Activated CD8-positive, alpha-beta memory T cell treated with anti-CD3 and anti-CD28 coated beads, Interleukin-2, amount 50 U/mL, for 24 hours (primary cell): ENCODE data around the gene RAB44.

ENCODE experiments used
- DNase-seq: peaks from one replicate; pipeline ENCODE4 v3.0.0-alpha.2; 2020; ENCODE audit errors: extremely low read depth

RAB44 gene

DNA sequence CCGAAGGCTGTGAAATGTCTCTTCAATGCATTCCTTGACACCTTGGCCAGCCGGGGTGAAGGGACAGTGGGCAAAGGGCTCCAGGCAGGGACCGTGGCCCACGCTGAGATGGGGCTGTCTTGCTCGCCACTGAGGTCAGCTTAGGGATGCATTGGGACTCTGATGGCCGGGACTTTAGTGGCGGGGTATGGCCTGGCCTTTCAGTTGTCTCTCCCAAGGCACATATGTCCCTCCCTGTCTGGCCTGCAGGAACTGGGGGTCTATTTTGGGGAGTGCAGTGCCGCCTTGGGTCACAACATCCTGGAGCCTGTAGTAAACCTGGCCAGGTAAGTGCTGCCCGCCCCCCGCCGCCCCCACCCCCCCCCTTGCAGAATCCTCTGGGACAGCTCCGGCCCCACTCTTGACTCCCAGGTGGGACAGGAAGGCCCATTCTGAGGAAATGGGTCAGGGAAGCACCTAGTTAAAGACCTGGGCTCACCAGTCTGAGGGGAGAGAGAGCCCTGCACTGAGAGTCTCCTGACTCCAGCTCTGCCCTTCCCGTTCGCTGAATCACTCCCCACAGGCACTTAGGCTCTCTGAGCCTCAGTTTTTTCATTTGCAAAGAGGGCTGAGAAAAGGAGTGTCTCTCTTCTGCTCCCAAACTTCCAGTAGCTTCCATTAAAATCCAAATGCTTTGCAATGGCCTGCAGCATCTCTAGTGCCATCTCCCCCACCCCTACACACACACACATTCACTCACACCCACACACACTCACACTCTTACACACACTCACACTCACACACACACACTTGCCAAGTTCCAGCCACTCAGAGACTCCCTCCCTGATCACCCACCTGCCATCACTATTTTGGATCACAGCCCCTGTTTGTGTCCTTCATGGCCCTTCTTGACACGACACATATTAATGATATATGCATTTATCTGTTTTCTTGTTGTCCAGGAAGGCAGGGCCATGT is 33.1 kb downstream of the RAB44 start:
- no peak for DNase-seq

DNA sequence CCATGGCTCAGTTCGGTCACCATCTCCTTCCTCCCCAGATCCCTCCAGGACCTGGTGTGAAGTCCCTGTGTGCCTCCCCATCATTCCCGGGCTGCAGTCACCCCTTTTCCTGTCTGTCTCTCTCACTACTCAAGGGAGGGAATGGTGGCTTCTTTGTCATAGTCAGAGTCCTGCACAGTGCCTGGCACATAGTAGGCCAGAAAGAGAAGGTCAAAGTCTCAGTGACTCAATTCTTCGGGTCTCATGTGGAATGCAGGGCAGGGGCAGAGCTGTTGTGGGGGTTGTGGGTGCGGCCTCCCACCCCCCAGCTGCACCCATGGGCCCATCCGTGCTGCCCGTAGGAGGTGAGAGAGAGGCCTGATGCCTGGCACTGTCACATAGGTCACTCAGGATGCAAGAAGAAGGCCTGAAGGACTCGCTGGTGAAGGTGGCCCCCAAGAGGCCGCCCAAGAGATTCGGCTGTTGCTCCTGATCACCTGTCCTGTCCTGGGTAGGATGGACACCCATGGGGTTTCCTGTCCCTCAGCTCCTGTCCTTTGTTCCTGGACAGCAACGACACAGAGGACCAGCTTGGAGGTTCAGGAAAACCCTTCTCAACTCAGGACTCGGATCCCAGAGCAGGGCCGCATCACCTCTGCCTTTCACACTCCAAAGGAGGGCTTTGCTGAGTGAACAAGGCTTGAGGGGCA is 34.1 kb downstream of the RAB44 start:
- DNase-seq, result no peak

DNA sequence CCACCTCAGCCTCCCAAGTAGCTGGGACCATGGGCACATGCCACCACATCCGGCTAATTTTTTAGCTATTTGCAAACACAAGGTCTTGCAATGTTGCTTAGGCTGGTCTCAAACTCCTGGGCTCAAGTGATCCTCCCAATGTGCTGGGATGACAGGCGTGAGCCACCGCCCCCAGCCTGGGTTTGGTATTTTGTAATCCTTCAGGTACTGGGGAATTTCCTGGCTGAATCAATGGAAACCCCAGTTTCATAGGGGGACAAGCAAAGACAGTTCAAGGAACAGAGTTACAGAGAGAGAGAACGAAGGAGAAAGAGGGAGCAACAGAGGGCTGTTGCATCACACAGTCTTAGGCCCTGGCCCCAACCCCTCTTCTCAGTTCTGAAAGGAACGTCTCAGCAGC is 35.7 kb downstream of the RAB44 start:
- no peak for DNase-seq

DNA sequence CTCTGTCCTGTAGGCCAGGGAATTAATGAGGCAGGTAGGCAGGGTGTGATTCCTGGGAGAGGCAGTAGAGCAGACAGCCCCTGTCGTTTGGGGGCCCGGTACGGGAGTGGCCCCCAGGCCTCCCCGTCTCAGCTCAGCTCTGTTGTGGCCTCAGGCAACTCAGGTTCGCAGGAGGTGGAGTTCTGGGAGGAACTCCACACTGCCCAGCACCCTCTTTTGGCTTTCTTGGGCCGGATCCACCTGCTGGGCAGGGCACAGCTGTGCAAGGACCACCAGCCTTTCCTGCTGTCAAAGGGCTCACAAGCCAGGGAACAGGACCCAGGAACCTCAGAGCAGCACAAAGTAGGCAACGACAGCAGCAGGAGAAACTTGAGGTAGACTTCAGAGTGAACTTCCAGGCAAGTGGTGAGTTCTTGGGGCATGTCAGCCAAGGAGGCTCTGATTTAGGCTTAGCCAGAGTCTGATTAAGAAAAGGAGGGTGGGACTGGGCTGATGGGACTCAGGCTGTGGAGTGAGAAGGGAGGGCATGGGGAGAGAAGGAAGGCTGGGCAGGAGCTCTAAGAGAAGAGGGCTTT is 36.9 kb downstream of the RAB44 start:
- no peak for DNase-seq

DNA sequence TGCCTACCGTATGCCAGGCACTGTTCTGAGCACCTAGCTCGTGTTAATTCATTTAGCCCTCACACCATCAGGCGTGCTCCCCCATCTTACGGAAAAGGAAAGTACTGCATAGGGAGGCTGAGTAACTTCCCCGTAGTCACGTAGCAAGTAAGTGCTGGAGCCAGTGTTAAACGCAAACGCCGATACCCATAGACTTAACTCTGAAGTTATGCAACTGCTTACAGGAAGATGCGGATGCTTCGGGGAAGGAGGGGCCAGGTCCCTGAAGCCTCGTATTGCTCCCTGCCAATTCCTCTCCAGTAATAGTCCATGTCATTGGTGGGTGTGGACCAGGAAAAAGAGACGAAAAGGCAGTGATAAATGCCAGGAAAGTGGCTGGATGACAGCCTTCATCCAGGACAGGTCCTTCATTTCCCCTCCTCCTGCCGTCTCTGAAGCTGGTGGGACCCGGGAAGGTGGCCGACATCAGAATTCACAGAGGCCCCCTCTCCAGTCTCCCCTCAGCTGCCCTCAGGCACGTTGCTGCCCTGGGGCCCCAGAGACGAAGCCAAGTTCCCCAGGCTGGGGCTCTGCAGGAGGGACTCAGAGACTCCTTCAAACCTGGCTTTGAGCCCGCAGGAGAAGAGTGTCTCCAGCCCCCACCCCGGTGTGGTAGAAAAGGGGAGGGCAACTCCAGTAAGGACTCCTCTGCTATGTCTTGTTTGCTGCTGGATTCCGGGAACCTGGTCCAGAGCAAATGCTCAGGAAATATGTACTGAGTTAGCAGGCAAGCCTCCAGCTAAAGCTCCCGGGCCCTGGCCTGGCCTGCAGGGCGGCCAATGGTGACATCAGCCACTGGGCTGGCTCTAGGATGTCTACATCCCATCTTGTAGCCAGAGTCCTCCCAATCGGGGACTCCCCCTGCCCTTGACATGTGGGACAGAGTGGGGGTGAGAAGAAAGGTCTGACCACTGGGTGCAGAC is 37.8 kb downstream of the RAB44 start:
- no peak for DNase-seq

DNA sequence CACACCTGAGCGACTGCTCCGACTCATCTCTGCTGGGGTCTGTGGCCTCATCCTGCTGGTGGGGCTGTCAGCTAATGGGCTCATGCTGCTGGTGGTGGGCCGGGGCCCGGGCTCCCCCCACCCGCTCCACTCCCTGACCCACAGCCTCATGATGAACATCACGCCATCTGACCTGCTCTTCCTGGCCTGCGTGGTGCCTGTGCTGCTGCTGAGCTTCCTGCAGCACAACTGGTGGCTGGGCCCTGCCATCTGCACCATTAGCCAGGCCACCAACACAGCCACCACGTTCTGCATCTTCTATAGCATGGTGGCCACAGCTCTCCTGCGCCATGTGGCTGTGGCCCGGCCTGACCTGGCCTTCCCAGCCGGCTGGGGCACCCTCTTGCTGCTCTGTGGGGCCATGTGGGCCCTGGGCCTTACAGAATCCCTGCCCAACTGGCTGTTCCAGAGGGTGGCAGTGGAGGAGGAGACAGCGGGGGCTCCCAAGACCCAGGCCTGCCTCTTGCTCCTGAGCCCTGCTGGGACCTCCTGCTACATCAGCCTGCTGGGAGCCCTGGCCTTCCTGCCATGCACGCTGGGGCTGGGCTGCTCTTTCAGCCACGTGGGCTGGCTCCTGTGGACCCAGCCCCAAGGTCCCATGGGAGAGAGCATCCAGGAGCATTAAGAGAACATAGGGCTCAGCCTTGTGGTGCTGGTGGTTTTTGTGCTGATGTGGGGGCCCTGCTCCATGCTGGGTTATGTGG is 39.6 kb downstream of the RAB44 start:
- no peak for DNase-seq

DNA sequence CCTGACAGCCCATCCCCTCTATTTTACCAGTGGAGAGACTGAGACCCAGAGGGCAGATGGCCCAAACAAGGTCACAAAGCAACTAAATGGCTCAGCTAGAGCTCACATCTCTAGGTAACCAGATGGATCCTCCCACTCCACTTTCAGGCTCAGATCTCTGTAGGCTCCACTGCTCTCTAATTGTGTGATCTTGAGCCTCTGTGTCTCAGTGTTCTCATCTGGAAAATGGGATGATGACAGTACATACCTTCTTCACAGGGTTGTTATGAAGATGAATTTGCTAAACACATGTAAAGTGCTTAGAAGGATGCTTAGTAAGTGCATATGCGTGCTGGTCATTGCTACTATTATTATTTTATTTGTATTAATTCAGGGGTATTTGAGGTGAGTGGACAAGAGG is 40.5 kb downstream of the RAB44 start:
- no peak for DNase-seq

DNA sequence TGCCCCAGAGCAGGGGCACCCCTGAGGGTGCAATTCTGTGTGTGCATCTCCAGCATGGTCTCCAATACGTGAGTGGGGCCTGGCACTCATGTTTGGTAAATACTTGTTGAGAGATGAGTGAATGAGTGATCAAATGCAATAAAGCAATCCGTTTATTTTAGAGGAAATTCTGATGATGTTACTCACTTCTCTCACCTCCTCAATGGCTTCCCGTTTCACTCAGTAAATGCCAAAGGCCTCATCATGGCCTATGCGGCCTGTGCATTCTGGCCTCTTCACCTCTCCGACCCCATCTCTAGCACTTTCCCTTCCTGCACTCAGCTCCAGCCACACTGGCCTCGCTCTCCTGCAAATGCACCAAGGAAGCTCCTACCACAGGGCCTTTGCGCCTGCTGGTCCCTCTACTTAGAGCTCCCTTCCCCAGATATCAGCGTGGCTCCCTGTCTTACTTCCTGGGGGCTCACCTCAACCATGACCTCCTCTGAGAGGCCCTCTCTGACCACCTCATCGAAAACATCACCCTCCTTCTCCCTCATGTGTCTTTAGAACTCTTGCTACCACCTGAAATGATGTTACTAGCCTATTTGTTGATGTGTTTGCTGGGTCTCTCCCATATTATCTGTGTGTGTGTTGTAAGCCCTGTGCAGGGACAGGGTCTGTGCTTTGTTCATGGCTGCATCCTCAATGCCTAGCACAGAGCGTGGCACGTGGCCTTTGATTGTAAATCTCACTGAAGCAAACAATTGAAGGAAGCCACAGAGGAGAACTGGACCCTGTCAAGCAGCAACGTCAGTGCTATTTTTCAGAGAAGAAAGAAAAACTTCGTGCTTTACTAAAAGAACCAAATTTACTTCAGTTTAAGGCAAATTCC is 42.6 kb downstream of the RAB44 start:
- DNase-seq, result no peak

DNA sequence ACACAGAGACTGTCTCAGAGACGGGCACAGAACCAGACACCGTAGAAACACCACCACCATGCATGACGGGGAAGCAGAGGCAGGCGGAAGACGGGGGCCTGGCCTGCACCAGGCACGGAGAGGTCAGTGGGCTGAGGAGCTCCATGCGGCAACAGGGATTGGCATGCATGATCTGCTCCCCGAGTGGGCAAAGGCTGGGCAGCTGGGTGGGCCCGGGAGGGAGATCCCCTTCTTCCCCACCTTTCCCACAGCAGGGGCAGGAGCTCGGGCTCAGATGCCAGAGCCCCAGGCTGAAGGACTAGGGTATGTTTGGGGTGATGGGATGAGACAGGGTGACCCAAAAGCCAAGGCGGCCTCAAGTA is 43.2 kb downstream of the RAB44 start:
- DNase-seq, result no peak

DNA sequence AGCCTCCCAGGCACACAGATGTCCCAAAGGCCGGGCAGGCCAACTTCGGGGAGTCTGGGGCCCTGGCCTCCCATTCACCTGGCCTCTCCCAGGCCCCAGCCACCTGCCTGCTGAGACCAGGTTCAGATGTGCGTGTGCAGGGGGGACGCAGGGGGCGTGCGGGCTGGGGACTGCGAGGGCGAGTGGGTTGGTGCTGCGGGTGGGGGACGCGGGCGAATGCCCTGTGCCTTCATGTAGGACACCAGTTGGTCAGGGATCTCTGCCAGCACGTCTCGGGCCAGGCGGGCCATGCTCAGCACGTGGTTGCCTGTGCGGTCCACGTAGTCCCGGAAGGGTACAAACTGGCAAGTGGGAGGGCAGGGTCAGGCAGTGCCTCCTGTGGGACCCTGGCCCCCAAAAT is 44.5 kb downstream of the RAB44 start:
- DNase-seq, result no peak

DNA sequence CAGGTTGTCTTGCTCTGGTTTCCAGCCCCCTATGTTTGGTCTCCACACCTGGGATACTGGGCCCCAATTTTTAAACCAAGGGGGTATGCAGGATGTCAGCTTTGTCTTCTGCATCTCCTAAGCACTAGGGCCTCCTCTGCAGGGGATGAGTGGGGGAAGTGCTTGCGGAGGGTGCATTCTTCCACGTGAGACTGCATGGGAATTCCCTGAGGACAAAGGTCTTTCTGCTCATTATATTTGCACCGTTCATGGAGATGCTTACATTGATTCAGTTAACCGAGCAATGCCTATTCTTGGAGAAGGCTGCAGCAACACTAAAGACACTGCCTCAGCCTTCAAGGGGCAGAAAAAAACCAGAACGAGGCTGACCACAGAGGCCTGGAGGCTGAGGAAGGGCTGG is 45.4 kb downstream of the RAB44 start:
- no peak for DNase-seq

DNA sequence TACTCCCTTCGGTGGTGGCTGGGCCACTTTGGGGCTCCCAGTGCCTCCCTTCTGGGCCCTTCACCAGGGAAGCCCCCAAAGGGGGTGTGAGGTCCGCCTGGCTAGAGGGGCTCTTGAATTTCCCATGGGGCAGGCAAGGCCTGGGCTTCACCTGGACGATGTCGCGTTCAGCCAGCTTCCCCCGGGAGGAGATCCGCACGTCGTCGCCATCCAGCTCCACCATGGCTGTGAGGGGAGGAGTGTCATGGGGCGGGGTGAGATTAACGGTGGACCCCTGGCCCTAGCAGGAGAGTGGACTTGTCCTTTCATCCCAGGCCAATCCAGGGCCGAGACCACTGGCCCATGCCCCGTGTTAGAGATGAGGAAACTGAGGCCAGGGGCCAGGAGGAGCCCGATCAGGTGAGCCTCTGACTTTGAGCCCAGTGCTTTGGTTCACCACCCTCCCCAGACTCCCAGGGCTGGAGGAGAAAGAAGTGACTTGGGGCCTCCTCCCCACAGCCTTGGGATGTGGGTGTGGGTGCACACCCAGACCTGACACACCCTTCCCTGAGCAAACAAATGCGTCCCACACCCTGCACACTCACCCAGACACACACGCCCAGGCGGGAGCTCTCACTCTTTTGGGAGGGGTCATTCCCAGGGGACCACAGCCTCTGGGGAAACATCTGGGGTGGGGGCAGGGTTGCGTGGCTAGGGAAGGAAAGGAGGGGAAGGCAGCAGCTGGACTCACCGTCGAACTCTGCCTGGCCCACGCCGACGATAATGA is 46.1 kb downstream of the RAB44 start:
- DNase-seq, result no peak

DNA sequence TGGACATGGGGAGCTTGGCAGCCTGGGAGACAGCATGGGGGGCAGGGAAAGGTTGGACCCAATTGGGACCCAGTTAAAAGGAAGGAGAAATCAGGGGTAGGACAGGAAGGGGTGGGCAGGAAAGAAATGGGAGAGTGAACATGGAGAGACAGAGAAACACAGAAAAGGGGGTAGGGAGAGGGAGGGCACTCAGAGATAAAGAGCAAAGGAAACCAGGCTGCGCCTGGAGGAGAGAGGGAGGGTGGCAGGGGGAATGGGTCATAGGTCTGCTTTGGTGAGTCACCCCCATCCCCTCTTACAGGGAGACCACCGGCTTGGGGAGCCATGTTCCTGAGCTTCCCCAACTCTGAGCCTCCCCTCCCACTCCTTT is 46.7 kb downstream of the RAB44 start:
- DNase-seq, result no peak

DNA sequence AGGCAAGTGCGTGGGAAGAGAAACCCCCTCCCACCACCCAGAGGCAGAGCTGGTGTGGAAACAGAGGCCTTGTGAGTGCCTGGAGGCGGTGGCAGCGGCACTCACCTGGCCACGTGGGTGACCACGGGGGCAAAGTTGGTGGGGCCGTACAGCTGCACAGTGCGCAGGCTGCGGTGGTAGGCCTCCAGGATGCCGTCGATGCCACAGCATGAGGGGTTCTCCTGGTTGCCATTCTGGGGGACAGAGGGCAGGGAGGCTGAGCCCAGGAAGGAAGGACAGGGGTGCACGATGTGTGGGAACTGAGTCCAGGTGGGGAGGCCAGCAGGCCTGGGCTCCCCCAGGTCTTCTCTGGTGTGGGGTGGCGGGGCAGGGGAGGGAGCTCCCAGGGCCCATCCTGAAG is 47.7 kb downstream of the RAB44 start:
- no peak for DNase-seq

DNA sequence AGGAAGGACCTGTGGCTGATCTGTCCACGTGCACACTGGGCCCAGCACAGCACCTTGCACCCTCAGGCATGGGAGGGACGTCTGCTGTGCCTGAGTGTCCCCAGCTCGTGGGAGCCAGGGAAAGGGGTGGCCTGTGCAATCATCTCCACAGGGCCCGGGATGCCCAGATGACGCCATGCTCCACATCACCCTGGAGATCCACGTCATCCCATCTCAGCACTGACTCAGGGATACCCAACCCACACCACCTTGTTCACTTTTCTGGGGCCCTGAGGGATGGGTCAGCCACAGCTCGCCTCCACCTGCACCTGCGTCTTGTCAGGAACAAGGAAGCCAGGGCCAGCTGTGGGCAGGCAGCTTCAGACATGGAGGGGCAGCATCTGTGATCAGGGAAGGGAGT is 48.2 kb downstream of the RAB44 start:
- DNase-seq, result no peak

DNA sequence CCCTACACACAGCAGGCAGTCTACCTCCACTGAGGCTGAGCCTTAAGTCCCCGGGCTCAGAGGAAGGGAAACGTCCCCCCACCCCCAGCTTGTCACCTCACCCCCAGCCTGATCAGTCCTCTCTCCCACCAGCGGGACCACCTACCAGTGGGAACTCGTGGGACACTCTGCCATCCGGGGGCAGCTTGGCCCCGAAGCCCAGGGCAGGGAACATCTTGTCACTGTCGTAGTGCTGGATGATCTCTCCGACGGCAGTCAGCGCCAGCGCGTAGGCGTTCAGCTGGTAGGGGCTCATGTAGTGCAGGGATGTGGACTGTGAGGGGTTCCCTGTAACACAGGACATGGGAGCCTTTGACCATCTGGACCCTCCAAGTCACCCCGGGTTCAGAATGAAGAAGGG is 48.6 kb downstream of the RAB44 start:
- no peak for DNase-seq

DNA sequence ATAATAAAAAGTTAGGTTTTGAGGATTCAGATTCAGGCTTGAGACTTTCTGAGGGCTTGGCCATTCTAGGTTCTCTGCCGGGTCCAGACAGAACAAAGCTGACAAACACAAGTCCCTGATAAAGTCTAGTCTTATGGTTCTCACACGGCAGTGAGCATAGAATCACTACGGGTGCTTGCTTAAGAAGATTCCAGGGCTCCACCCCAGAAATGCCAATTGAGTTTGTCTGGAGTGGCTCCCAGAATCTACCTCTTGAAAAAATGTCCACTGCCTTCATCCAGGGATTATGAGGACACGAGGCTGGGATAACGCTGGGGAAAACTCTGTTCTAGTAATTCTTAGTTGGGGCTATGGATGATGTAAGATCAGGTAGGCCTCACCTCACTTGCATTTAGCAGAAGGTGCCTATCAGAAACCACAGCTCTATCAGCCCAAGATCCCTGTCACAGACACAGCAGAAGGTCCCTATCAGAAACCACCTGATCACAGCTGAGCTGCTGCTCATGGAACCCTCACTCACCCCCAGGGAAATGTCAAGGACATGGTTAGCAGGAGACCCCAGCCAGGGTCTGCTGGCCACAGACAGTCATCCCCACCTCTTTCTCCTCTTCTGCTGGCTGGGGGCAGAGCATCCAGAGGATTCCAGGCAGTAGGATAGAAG is 52.3 kb downstream of the RAB44 start:
- DNase-seq, result no peak

DNA sequence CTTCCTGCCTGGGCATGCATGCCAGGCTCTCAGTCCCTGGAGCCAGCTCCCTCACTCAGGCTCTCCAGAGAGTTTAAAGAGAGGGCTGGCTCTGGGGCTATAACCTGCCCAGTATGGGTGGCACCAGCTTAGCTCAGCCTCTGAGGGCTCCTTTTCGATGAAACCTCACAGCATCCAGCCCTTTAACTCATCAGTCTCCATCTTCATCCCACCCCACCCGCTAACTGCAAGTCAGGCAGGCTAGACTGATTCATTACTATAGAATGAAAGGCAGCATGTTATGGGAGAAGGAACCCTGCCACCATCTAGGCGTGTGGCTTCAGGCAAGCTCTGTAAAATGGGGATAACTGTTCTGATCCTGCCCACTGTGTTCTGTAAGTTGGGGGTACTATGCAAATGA is 53.5 kb downstream of the RAB44 start:
- DNase-seq, result no peak

DNA sequence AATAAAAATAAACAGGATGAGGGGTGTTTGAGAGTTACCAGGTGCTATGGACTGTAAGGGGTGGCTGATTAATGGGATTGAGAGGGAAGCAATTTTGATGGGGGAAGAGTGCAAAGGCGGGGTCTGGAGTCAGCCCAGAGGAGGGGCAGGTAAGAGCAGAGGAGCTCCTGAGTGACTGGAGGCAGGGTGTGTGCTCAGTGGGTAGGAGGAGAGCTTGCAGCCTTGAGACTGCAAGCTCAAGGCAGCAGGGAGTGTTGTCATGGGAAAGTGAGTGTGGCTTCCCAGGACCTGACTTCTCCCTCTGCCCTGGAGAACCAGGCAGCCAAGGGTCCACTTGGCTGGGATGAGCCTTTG is 54.2 kb downstream of the RAB44 start:
- no peak for DNase-seq
